Thyroid gland (tissue), 4 donors: ENCODE data around the gene PSKH1. TPM values are rescaled to one million over a fixed set of nuclear protein-coding genes. Genes with fewer than 3 reads are reported as not detected.

Experiments
- DNase-seq, 2 donors: peaks; one replicate each; pipeline ENCODE4 v3.0.0-alpha.2; 2019
- H3K27ac ChIP-seq, 3 donors: fragments of 200-600 bp; sonication (generic); 1 replicate in 2 of 3; 2 replicates in 1 of 3; pipeline ENCODE4 v1.5.1; 2016 to 2019; ENCODE audit warnings: mild to moderate bottlenecking in 1 of 3, moderate library complexity in 1 of 3
- H3K27me3 ChIP-seq: fragments of 200-600 bp; sonication (generic); one replicate; pipeline ENCODE4 v1.5.1; 2019
- H3K36me3 ChIP-seq, 2 donors: fragments of 200-600 bp; sonication (generic); one replicate each; pipeline ENCODE4 v1.5.1; 2016 to 2019
- H3K4me1 ChIP-seq, 2 donors: fragments of 200-600 bp; sonication (generic); one replicate each; pipeline ENCODE4 v1.5.1; 2017 to 2019
- H3K4me3 ChIP-seq, 3 donors: fragments of 200-600 bp; sonication (generic); replicated peaks in 1 of 3; 1 replicate in 2 of 3; 2 replicates in 1 of 3; pipeline ENCODE4 v1.5.1; 2016; ENCODE audit warnings: mild to moderate bottlenecking in 1 of 3
- H3K9me3 ChIP-seq: fragments of 200-600 bp; sonication (generic); one replicate; pipeline ENCODE4 v1.5.1; 2017
- CTCF ChIP-seq, 6 experiments: fragments of 200-600 bp in 3 of 6; fragments of 450-650 bp in 3 of 6; sonication (generic) in 3 of 6; IDR thresholded peaks; one replicate each; pipeline ENCODE4 v1.5.1; 2016 to 2019; ENCODE audit warnings: antibody characterized with exemption in 6 of 6, mild to moderate bottlenecking in 2 of 6, inconsistent platforms in 1 of 6, moderate library complexity in 1 of 6
- POLR2A ChIP-seq, 2 donors: fragments of 450-650 bp; IDR thresholded peaks; one replicate each; pipeline ENCODE4 v1.6.1; 2017; ENCODE audit warnings: antibody characterized with exemption in 2 of 2, mild to moderate bottlenecking in 2 of 2, moderate library complexity in 1 of 2
- WGBS, 2 donors: methylation state at CpG; one replicate each; pipeline ENCODE4 v1.1.5; 2017; 5-methylcytosine and 5-hydroxymethylcytosine counted together
- intact Hi-C: fragments of 100-400 bp; cut with DNase I; formaldehyde crosslinking; loops from one replicate; pipeline ENCODE4 v1.15.1; 2023
- total RNA-seq, 4 donors: library from RNA; depleted of rRNA; stranded (reverse); fragments of >200 nt; gene quantifications; one replicate each; pipeline ENCODE4 v1.2.3, GENCODE V29; 2016

Gene PSKH1
- total RNA-seq, 4 donors from 2014 or later: 20.3 to 35.7 (median 28.8) TPM

GRCh38 chr16:67940446-67941089, 47.5 kb downstream of the PSKH1 start:
- H3K4me3 ChIP-seq: no peak overlapping the region
- H3K27me3 ChIP-seq: no peaks in the 10 kb centered on the region
- DNase-seq: no peak
- no peak overlapping the region for H3K27ac ChIP-seq
- intact Hi-C loops: no loop called here
- TF ChIP-seq CTCF (IDR thresholded peaks at IDR 0.05): no peak
- TF ChIP-seq POLR2A (IDR thresholded peaks at IDR 0.05): no peak
- WGBS, 2 donors: 96 to 97% methylated on average over 5 of the region's 5 CpGs
- H3K36me3 ChIP-seq: peaks cover 14 to 16% of the 10 kb centered on the region in 2 donors
- H3K4me1 ChIP-seq: peaks cover 0 to 17% of the 10 kb centered on the region in 2 donors
- H3K9me3 ChIP-seq: no peaks in the 10 kb centered on the region

- Histone ChIP-seq H3K27ac (peak overlapping the region in 1 of 3 donors; percentile 12), H3K4me1 (peaks cover 0 to 17% of the 10 kb centered on the region in 2 donors), H3K9me3 (no peaks in the 10 kb centered on the region), H3K4me3 (no peak overlapping the region), H3K27me3 (no peaks in the 10 kb centered on the region), H3K36me3 (peaks cover 24 to 26% of the 10 kb centered on the region in 2 donors)
- TF ChIP-seq POLR2A (IDR thresholded peaks at IDR 0.05) (no peak), CTCF (IDR thresholded peaks at IDR 0.05) (no peak)
- no peak for DNase-seq
- WGBS, 2 donors: 81 to 89% methylated on average over 8 to 9 of the region's 9 CpGs
- intact Hi-C loops: no loop called here
Observed at GRCh38 chr16:67941469-67942199, 48.6 kb downstream of the PSKH1 start.

- Histone ChIP-seq H3K36me3 (peaks cover 30 to 31% of the 10 kb centered on the region in 2 donors), H3K4me3 (no peak overlapping the region), H3K9me3 (no peaks in the 10 kb centered on the region), H3K4me1 (peaks cover 0 to 13% of the 10 kb centered on the region in 2 donors), H3K27ac (peak overlapping the region in 1 of 3 donors; percentile 12), H3K27me3 (no peaks in the 10 kb centered on the region)
- TF ChIP-seq POLR2A (IDR thresholded peaks at IDR 0.05): no peak
- peak in 5 of 6 experiments; percentile 33 to 58 (median 47) for TF ChIP-seq CTCF (IDR thresholded peaks at IDR 0.05)
- intact Hi-C loops: no loop called here
- 78% methylated on average over 4 of the region's 6 CpGs; no CpG with 5 or more reads in 1 of the 2 donors for WGBS, 2 donors
- DNase-seq: peak in 1 of 2 donors; percentile 35
Observed at GRCh38 chr16:67942200-67942509, 49.1 kb downstream of the PSKH1 start.

GRCh38 chr16:67942510-67943255, 49.6 kb downstream of the PSKH1 start:
- 58 to 85% methylated on average over 4 to 8 of the region's 27 CpGs for WGBS, 2 donors
- Histone ChIP-seq H3K27me3 (no peaks in the 10 kb centered on the region), H3K27ac (peak overlapping the region in 1 of 3 donors; percentile 12), H3K9me3 (no peaks in the 10 kb centered on the region), H3K4me1 (peaks cover 0 to 9% of the 10 kb centered on the region in 2 donors), H3K4me3 (no peak overlapping the region), H3K36me3 (peaks cover 35 to 36% of the 10 kb centered on the region in 2 donors)
- DNase-seq: peak; percentile 68 to 73
- TF ChIP-seq POLR2A (IDR thresholded peaks at IDR 0.05) (no peak), CTCF (IDR thresholded peaks at IDR 0.05) (no peak)
- intact Hi-C loops: no loop called here
